HCT116 (cell line): ENCODE results near the gene OS9. TPM values are rescaled to one million over a fixed set of nuclear protein-coding genes. Genes with fewer than 3 reads are reported as not detected.

Experiments
- ATAC-seq: fragments of 200-7000 bp; cut with Tn5 transposase; 2 replicates; pipeline ENCODE4 v1.9.1; 2020; ENCODE audit warnings: mild to moderate bottlenecking, moderate library complexity
- BruUV-seq: library from RNA; stranded (reverse); fragments of 400-500 nt; replicated peaks from 2 replicates; lab custom pipeline; 2021; lab: Mats Ljungman, UMichigan
- CTCF ChIA-PET: fragments of 300-600 bp; sonication (Branson Sonifier 250); formaldehyde crosslinking; loops from one replicate; lab custom pipeline; 2021; ENCODE audit warnings: antibody characterized with exemption; lab: Charles Lee
- POLR2A ChIA-PET: fragments of 300-600, 350-600 bp; sonication (Branson Sonifier 250); formaldehyde crosslinking; loops from one replicate; lab custom pipeline; 2021; ENCODE audit warnings: antibody characterized with exemption; lab: Charles Lee
- RAD21 ChIA-PET, 2 experiments: fragments of 300-600 bp; sonication (Branson Sonifier 250); formaldehyde crosslinking; loops; one replicate each; lab custom pipeline; 2023; ENCODE audit warnings: low total read pairs in 2 of 2; ENCODE audit not compliant: uncharacterized antibody in 2 of 2, unreplicated experiment in 2 of 2, low non-redundant PET in 1 of 2; lab: Charles Lee
- DNase-seq: peaks from one replicate; pipeline ENCODE4 v3.0.0-alpha.2; 2010; ENCODE audit warnings: low read depth, low spot score
- H2AFZ ChIP-seq: fragments of 200-600 bp; shearing (Covaris generic), sonication (generic); 2 replicates; pipeline ENCODE4 v1.6.1; 2017; ENCODE audit warnings: low read depth, mixed run types, mixed read lengths, antibody characterized with exemption, low read length; ENCODE audit not compliant: poor library complexity, severe bottlenecking
- H3K27ac ChIP-seq: 2 replicates; pipeline ENCODE4 v1.5.1; 2012; ENCODE audit warnings: low read depth, low read length
- H3K27me3 ChIP-seq: fragments of 200-600 bp; sonication (generic); 2 replicates; pipeline ENCODE4 v1.6.1; 2016; ENCODE audit warnings: mixed run types, low read length, mixed read lengths; ENCODE audit not compliant: insufficient read depth
- H3K36me3 ChIP-seq, 2 experiments: fragments of 200-500 bp in 1 of 2; fragments of 200-600 bp in 1 of 2; sonication (Bioruptor generic) in 1 of 2; sonication (generic) in 1 of 2; 2 replicates each; pipeline versions ENCODE4 v1.5.1 to v1.6.1; 2014 to 2016; ENCODE audit warnings: low read length in 2 of 2, inconsistent platforms in 1 of 2, mixed read lengths in 1 of 2, mixed run types in 1 of 2; ENCODE audit not compliant: insufficient read depth in 2 of 2, control insufficient read depth in 1 of 2
- H3K4me1 ChIP-seq, 2 experiments: fragments of 200-600 bp in 1 of 2; sonication (generic) in 1 of 2; 2 replicates each; pipeline versions ENCODE4 v1.5.1 to v1.6.1; 2012 to 2017; ENCODE audit warnings: low read length in 2 of 2, inconsistent platforms in 1 of 2, mild to moderate bottlenecking in 1 of 2, mixed read lengths in 1 of 2, mixed run types in 1 of 2, moderate library complexity in 1 of 2; ENCODE audit not compliant: insufficient read depth in 2 of 2, control insufficient read depth in 1 of 2
- H3K4me2 ChIP-seq: fragments of 200-600 bp; sonication (generic); 2 replicates; pipeline ENCODE4 v1.6.1; 2017; ENCODE audit warnings: mixed run types, low read length, mixed read lengths
- H3K4me3 ChIP-seq, 2 experiments: fragments of 200-600 bp in 1 of 2; sonication (generic) in 1 of 2; replicated peaks in 1 of 2; 2 replicates each; pipeline ENCODE4 v1.5.1; 2011 to 2016; ENCODE audit warnings: low read length in 2 of 2, control low read depth in 1 of 2, low read depth in 1 of 2, mild to moderate bottlenecking in 1 of 2, mixed read lengths in 1 of 2, mixed run types in 1 of 2
- H3K79me2 ChIP-seq: fragments of 200-600 bp; sonication (generic); 2 replicates; pipeline ENCODE4 v1.6.1; 2017; ENCODE audit warnings: mild to moderate bottlenecking, mixed run types, low read length, moderate library complexity, mixed read lengths; ENCODE audit not compliant: insufficient read depth
- H3K9ac ChIP-seq: fragments of 200-600 bp; sonication (generic); 2 replicates; pipeline ENCODE4 v1.6.1; 2016; ENCODE audit warnings: low read length, mixed read lengths
- H3K9me2 ChIP-seq: fragments of 200-600 bp; sonication (generic), shearing (Covaris generic); 2 replicates; pipeline ENCODE4 v1.6.1; 2017; ENCODE audit warnings: mixed run types, mild to moderate bottlenecking, moderate library complexity; ENCODE audit not compliant: insufficient read depth
- H3K9me3 ChIP-seq, 2 experiments: fragments of 200-500 bp in 1 of 2; fragments of 200-600 bp in 1 of 2; sonication (Bioruptor generic) in 1 of 2; sonication (generic) in 1 of 2; 2 replicates each; pipeline ENCODE4 v1.6.1; 2014 to 2017; ENCODE audit warnings: low read length in 2 of 2, mixed read lengths in 2 of 2, inconsistent platforms in 1 of 2, low read depth in 1 of 2, mild to moderate bottlenecking in 1 of 2, mixed run types in 1 of 2, moderate library complexity in 1 of 2; ENCODE audit not compliant: control insufficient read depth in 1 of 2, insufficient read depth in 1 of 2
- H4K20me1 ChIP-seq: fragments of 200-600 bp; sonication (generic), shearing (Covaris generic); 2 replicates; pipeline ENCODE4 v1.6.1; 2017; ENCODE audit warnings: mixed run types, mild to moderate bottlenecking, moderate library complexity; ENCODE audit not compliant: insufficient read depth
- ELF1 ChIP-seq: IDR thresholded peaks from 2 replicates; pipeline ENCODE4 v1.6.1; 2012; ENCODE audit warnings: low read depth, borderline replicate concordance
- EZH2phosphoT487 ChIP-seq: fragments of 200-600 bp; IDR thresholded peaks from 2 replicates; pipeline ENCODE4 v1.6.1; 2018; ENCODE audit warnings: antibody characterized with exemption, borderline replicate concordance
- JUND ChIP-seq: IDR thresholded peaks from 2 replicates; pipeline ENCODE4 v1.6.1; 2012
- POLR2A ChIP-seq: IDR thresholded peaks from 2 replicates; pipeline ENCODE4 v1.7.0; 2011; ENCODE audit warnings: borderline replicate concordance; ENCODE audit not compliant: insufficient read depth, insufficient read length; ENCODE audit errors: extremely low read depth
- POLR2AphosphoS5 ChIP-seq: IDR thresholded peaks from 2 replicates; pipeline ENCODE4 v1.6.1; 2011; ENCODE audit warnings: mild to moderate bottlenecking, low read depth, low read length, moderate library complexity
- RAD21 ChIP-seq: IDR thresholded peaks from 2 replicates; pipeline ENCODE4 v1.6.1; 2012; ENCODE audit warnings: low read depth, mild to moderate bottlenecking
- SRF ChIP-seq: IDR thresholded peaks from 2 replicates; pipeline ENCODE4 v1.6.1; 2012; ENCODE audit warnings: low read depth
- ZFX ChIP-seq: fragments of 450-650 bp; IDR thresholded peaks from 2 replicates; pipeline ENCODE4 v1.6.1; 2017
- ZNF274 ChIP-seq: fragments of 200-500 bp; sonication (Bioruptor generic); IDR thresholded peaks from 2 replicates; pipeline ENCODE4 v1.6.1; 2014; ENCODE audit warnings: mild to moderate bottlenecking, low read depth, low read length, inconsistent platforms
- intact Hi-C: fragments of 100-400 bp; cut with micrococcal nuclease; formaldehyde crosslinking; loops from 2 replicates; pipeline ENCODE4 v1.10.0; 2022
- total RNA-seq: library from RNA; stranded (reverse); gene quantifications from one replicate; pipeline ENCODE4 v1.2.1, GENCODE V29; 2021; ENCODE audit not compliant: unreplicated experiment
- TF ChIP-seq, protein P1 (sequence below): IDR thresholded peaks from 2 replicates; pipeline ENCODE4 v1.6.1; 2012

The OS9 gene
- total RNA-seq, 1 experiment from 2014 or later, result 98.4 TPM

DNA sequence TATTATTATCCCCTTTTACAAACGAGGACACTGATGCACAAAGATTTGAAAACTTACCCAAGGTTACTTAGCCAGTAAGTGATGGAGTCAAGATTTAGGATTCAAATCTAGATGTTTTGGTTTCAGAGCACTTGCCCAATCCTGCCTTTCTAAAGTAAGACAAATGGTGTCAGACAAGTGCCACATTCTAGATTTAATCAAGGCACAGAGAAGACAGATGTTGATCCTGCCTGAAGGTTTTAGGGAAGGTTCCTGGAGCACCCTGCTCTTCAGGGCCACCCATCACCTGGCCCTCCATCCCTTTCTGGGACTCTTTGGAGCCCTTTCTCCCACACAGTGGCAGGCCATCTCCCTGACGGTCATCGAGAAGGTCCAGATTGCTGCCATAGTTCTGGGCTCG is 63.8 kb downstream of the OS9 start:
- no TSS peak for BruUV-seq
- intact Hi-C loops, result no loop called here
- TF ChIP-seq ZNF274 (no peak), ZFX (no peak), POLR2AphosphoS5 (no peak), POLR2A (no peak), SRF (no peak), EZH2phosphoT487 (no peak), JUND (no peak)
- Histone ChIP-seq H3K9me3 (no peaks in the 10 kb centered on the region), H3K9ac (no peak overlapping the region), H4K20me1 (no peaks in the 10 kb centered on the region), H3K9me2 (no peaks in the 10 kb centered on the region), H3K27me3 (no peaks in the 10 kb centered on the region), H3K36me3 (peaks cover 0 to 3% of the 10 kb centered on the region in 2 experiments; a peak in 2 of 4 replicates), H2AFZ (no peak overlapping the region), H3K27ac (no peak overlapping the region), H3K4me2 (no peak overlapping the region), H3K79me2 (no peaks in the 10 kb centered on the region), H3K4me1 (peaks cover 18 to 33% of the 10 kb centered on the region in 2 experiments), H3K4me3 (no peak overlapping the region)
- ChIA-PET CTCF (interaction anchor here (1.5 kb wide), 1 partner anchor 299 kb away, joined by 3 read pairs; no protein-coding TSS in a partner anchor), POLR2A (no interaction called here), RAD21 (interaction anchor here in 1 of 2 experiments (1.2 kb wide), 1 partner anchor 175 kb away, joined by 3 read pairs; no protein-coding TSS in a partner anchor)
- ATAC-seq (no peak), DNase-seq (no peak)

DNA sequence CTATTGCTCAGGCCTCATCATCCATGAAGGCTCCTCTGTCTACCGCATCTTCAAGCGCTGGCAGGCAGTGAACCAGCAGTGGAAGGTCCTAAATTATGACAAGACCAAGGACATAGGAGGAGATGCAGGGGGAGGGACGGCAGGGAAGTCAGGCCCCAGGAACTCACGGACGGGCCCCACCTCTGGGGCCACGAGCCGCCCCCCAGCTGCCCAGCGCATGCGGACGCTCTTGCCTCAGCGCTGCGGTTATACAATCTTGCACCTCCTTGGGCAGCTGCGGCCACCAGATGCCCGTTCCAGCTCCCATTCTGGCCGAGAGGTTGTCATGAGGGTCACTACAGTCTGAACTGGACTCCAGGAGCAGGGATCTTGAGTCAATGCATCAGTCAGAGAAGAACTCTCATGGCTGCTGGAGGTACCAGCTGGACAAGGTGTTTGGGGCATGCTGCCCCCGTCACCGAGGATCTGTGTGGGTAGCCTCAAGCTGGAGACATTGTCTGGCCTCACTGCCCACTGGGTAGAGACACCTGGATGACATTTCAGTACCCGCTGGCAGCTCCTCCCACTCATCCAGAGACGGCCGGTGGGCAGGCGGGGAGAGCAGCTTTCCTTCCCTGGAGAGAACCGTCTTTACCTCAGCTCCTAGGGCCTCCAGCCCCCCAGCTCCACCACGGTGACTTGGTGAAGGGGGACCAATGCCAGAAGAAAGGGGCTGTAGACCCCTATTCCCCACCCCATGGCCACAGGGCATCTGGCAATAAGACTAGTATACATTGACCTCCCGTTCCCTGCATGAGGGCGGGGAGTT is 64.8 kb downstream of the OS9 start:
- TF ChIP-seq EZH2phosphoT487, result no peak
- TF ChIP-seq, protein P1, sequence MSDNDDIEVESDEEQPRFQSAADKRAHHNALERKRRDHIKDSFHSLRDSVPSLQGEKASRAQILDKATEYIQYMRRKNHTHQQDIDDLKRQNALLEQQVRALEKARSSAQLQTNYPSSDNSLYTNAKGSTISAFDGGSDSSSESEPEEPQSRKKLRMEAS, result no peak
- TF ChIP-seq JUND, result no peak
- TF ChIP-seq ELF1, result no peak
- 0 out of 2 replicates have a peak, but pooled peaks have one; percentile 3 for TF ChIP-seq POLR2AphosphoS5
- no peak for TF ChIP-seq RAD21
- no peak for ATAC-seq
- no peak overlapping the region for H3K9ac ChIP-seq
- peaks cover 0 to 7% of the 10 kb centered on the region in 2 experiments; a peak in 2 of 4 replicates for H3K36me3 ChIP-seq
- H3K27me3 ChIP-seq, result no peaks in the 10 kb centered on the region
- H3K9me3 ChIP-seq, result no peaks in the 10 kb centered on the region
- H3K4me2 ChIP-seq, result no peak overlapping the region
- BruUV-seq, result no TSS peak
- RAD21 ChIA-PET, result no interaction called here
- CTCF ChIA-PET, result interaction anchor here (0.7 to 1.0 kb wide), 4 partner anchors 13 to 21 kb away, joined by 3 to 5 read pairs (median 3); partner anchors contain the start of genes EEF1AKMT3, METTL1 and TSPAN31
- no peak overlapping the region for H2AFZ ChIP-seq
- no peaks in the 10 kb centered on the region for H3K79me2 ChIP-seq
- intact Hi-C loops, result loop anchor here (1.0 kb wide), 1 partner anchor 147 kb away; no protein-coding TSS in a partner anchor
- H3K4me3 ChIP-seq, result no peak overlapping the region
- POLR2A ChIA-PET, result interaction anchor here (0.8 kb wide), 1 partner anchor 13 kb away, joined by 3 read pairs; the partner anchor contains the start of genes EEF1AKMT3 and METTL1
- no peaks in the 10 kb centered on the region for H3K9me2 ChIP-seq
- no peaks in the 10 kb centered on the region for H4K20me1 ChIP-seq
- peaks cover 11 to 23% of the 10 kb centered on the region in 2 experiments for H3K4me1 ChIP-seq
- H3K27ac ChIP-seq, result no peak overlapping the region
- DNase-seq, result no peak
